GM12801 (cell line): ENCODE results near the gene KRTAP10-12.

Experiments used
- CTCF ChIP-seq: IDR thresholded peaks from one replicate; pipeline ENCODE4 v1.5.1; 2011; ENCODE audit warnings: control low read depth; ENCODE audit not compliant: insufficient read length; ENCODE audit errors: extremely low read depth

KRTAP10-12 gene

DNA sequence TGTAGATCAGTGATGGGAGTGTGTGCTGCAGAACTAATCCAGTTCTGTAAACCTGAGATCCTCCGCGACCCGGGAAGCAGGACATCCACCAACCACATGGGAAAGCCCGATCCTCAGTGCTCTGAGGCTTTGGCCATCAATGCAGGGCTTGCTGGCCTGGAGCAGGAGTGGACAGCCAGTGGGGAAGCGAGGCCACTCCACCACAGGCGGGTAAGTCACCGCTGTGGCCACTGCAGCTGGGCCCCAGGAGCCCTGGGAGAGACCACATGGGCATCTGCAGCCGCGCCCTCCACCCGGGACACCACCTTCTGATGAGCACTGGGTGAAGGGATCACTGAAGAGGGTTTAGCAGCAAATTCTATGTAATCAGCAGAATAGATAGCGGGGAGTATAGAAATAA, 15.8 kb upstream of the KRTAP10-12 start:
- TF ChIP-seq CTCF: no peak

DNA sequence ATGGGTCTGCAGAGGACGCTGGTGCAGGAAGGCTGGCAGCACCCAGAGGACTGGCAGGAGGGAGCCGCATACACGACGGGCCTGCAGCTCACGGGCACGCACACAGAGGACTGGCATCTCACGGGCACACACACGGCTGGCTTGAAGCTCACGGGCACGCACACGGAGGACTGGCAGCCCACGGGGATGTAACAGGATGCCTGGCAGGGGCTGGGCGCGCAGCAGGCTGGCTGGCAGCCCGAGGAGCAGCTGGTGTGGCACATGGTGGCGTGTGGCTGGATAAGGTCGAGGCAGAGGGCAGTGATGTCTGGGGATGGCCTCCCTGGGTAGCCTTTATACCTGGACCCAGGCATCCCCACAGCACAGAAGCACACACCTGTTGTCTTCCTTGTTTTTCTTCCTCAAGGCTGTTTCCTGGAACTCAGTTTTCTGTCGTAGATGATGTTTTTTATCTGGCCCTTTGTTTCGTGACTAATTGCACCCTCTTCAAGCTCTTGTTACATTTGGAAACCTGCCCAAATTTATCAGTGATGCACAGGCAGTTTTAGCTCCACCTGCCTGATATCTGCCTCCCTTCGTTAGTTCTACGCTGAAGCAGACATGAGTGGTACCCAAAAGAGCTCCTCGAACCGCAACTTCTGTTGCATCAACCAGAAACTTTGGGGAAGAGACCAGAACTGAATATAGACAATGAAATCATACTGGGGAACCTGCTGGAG, 15.0 kb upstream of the KRTAP10-12 start, which contains the start of gene KRTAP12-1:
Gene KRTAP12-1, minus strand, starts transcription at position 303 of the 719 bp plus-strand sequence. Its CDS starts 40 bp downstream, at position 263.
- TF ChIP-seq CTCF: no peak

DNA sequence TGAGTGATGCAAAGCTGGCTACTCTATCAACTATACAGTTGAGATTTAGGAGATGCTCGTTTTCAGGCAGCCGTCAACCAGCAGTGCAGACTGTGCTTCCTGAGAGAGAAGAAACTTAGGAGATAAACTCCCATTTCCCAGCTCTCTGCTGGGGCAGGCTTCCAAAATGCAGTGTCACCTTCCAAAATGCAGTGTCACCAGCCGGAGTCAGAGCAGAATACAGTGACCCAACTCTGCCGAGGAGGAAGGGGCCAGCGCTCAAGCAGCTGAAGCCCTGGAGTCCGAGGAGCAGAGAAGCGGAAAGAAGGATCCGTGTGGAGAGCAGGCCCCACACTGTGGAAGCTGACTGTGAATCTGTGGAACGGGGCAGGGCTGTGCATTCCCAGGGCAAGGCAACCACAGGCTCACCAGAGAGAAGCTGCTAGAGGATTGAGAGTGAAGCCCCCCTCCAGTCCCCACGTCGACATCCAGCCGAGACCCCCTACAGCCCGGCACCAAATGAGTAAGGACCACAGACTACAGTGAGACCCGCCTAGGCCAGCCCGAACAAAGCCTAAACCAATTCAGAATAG, 14.3 kb upstream of the KRTAP10-12 start:
- TF ChIP-seq CTCF: no peak

GRCh38 chr21:44684077-44684476, 12.9 kb upstream of the KRTAP10-12 start:
- TF ChIP-seq CTCF: no peak

GRCh38 chr21:44684483-44684882, 12.5 kb upstream of the KRTAP10-12 start:
- no peak for TF ChIP-seq CTCF

- TF ChIP-seq CTCF: no peak
These were observed 10.8 kb upstream of the KRTAP10-12 start for GRCh38 chr21:44686000-44686781.

- no peak for TF ChIP-seq CTCF
These were observed 10.0 kb upstream of the KRTAP10-12 start for GRCh38 chr21:44686843-44687561.
